HepG2 (cell line): Measurements from ENCODE around the gene RPP21. TPM values are rescaled to one million over a fixed set of nuclear protein-coding genes. Genes with fewer than 3 reads are reported as not detected.

ENCODE experiments used
- CREB1 ChIP-seq, 2 experiments: fragments of 450-650 bp in 1 of 2; IDR thresholded peaks; 2 replicates each; pipeline ENCODE4 v1.6.1; 2016 to 2017; ENCODE audit warnings: control low read depth in 1 of 2, mild to moderate bottlenecking in 1 of 2, missing compliant biosample characterization in 1 of 2, missing genetic modification characterization in 1 of 2
- DZIP1 ChIP-seq: sonication (generic); formaldehyde crosslinking; IDR thresholded peaks from 2 replicates; pipeline ENCODE4 v1.5.0; 2020; ENCODE audit warnings: mild to moderate bottlenecking, missing genetic modification reagents
- MIER2 ChIP-seq: IDR thresholded peaks from 2 replicates; pipeline ENCODE4 v1.6.1; 2016; ENCODE audit warnings: missing biosample characterization, missing genetic modification reagents
- NFE2 ChIP-seq: sonication (generic); formaldehyde crosslinking; IDR thresholded peaks from 2 replicates; pipeline ENCODE4 v1.4.0; 2020; ENCODE audit warnings: missing genetic modification reagents
- PHF8 ChIP-seq: sonication (generic); formaldehyde crosslinking; IDR thresholded peaks from 2 replicates; pipeline ENCODE4 v1.5.0; 2020; ENCODE audit warnings: missing genetic modification reagents
- REST ChIP-seq, 2 experiments: IDR thresholded peaks; 2 replicates each; pipeline ENCODE4 v1.6.1; 2011 to 2012; ENCODE audit warnings: low read length in 2 of 2, borderline replicate concordance in 1 of 2, low read depth in 1 of 2, mild to moderate bottlenecking in 1 of 2, moderate library complexity in 1 of 2
- SNAPC5 ChIP-seq: sonication (generic); formaldehyde crosslinking; IDR thresholded peaks from 2 replicates; pipeline ENCODE4 v1.8.1; 2023; ENCODE audit warnings: mild to moderate bottlenecking, missing genetic modification reagents, borderline replicate concordance
- TCF7 ChIP-seq: sonication (generic); IDR thresholded peaks from 2 replicates; pipeline ENCODE4 v1.6.1; 2016; ENCODE audit warnings: antibody characterized with exemption, low read depth
- THAP11 ChIP-seq: IDR thresholded peaks from 2 replicates; pipeline ENCODE4 v1.6.1; 2016; ENCODE audit warnings: missing biosample characterization, missing genetic modification reagents
- ZBTB8A ChIP-seq: sonication (generic); formaldehyde crosslinking; IDR thresholded peaks from 2 replicates; pipeline ENCODE4 v1.4.0; 2020; ENCODE audit warnings: mild to moderate bottlenecking, low read depth, missing genetic modification reagents, borderline replicate concordance
- ZC3H13 ChIP-seq: sonication (generic); formaldehyde crosslinking; IDR thresholded peaks from 2 replicates; pipeline ENCODE4 v1.8.1; 2023; ENCODE audit warnings: mild to moderate bottlenecking, missing genetic modification reagents, moderate library complexity
- ZFP90 ChIP-seq: sonication (generic); formaldehyde crosslinking; IDR thresholded peaks from 2 replicates; pipeline ENCODE4 v1.8.0; 2022; ENCODE audit warnings: missing genetic modification reagents, mild to moderate bottlenecking, inconsistent platforms, borderline replicate concordance
- ZNF18 ChIP-seq: sonication (generic); formaldehyde crosslinking; IDR thresholded peaks from 2 replicates; pipeline ENCODE4 v1.8.0; 2022; ENCODE audit warnings: mild to moderate bottlenecking, missing genetic modification reagents; ENCODE audit not compliant: insufficient replicate concordance
- ZNF296 ChIP-seq: sonication (generic); formaldehyde crosslinking; conservative IDR thresholded peaks from 2 replicates; pipeline ENCODE4 v1.5.0; 2020; ENCODE audit warnings: mild to moderate bottlenecking, missing genetic modification reagents
- ZXDC ChIP-seq: sonication (generic); formaldehyde crosslinking; IDR thresholded peaks from 2 replicates; pipeline ENCODE4 v1.5.0; 2020; ENCODE audit warnings: mild to moderate bottlenecking, missing genetic modification reagents
- polyA plus RNA-seq, 8 experiments: library from polyadenylated mRNA; depleted of rRNA in 3 of 8; stranded (reverse) in 7 of 8; unstranded in 1 of 8; fragments of >200 nt; fragmentation: Illumina TruSeq in 4 of 8; extraction: Trizol in 4 of 8; gene quantifications; 2 replicates each; pipeline versions ENCODE4 v1.2.1 to v1.2.3, GENCODE V29; 2011 to 2016; ENCODE audit warnings: low read depth in 4 of 8, missing spikeins in 1 of 8, mixed read lengths in 1 of 8; ENCODE audit not compliant: insufficient read depth in 1 of 8
- total RNA-seq, 5 experiments: library from RNA; depleted of rRNA; stranded (reverse); fragments of >200 nt; fragmentation: Illumina TruSeq; extraction: Trizol; gene quantifications; 2 replicates each; pipeline ENCODE4 v1.2.3, GENCODE V29; 2016; ENCODE audit warnings: low read depth in 1 of 5

The RPP21 gene
- total and polyA plus RNA-seq, 2 of the 13 experiments (the other 11 are each of a cell fraction or from before 2014, with no cell fraction given): 53.1 to 72.3 TPM

- TF ChIP-seq ZNF18 (CRISPR knock-in tag) (peak; percentile 87), SNAPC5 (CRISPR knock-in tag) (peak; percentile 60; the same call in 1 of the 2 replicates), ZNF296 (CRISPR knock-in tag) (no peak), REST (IDR thresholded peaks at IDR 0.05; ENCODE audit: borderline replicate concordance in 1 of 2, low read depth in 1 of 2, low read length in 2 of 2) (no peak), ZC3H13 (0 out of 2 replicates have a peak, but pooled peaks have one; percentile 21), TCF7 (0 out of 2 replicates have a peak, but pooled peaks have one; percentile 46), PHF8 (CRISPR knock-in tag) (no peak), CREB1 (IDR thresholded peaks at IDR 0.05) (peak; percentile 90), CREB1 (CRISPR knock-in tag; IDR thresholded peaks at IDR 0.05) (peak; percentile 96), DZIP1 (CRISPR knock-in tag) (0 out of 2 replicates have a peak, but pooled peaks have one; percentile 7), MIER2 (CRISPR knock-in tag) (no peak), ZBTB8A (CRISPR knock-in tag) (no peak), ZFP90 (CRISPR knock-in tag) (peak; percentile 66), ZXDC (CRISPR knock-in tag) (peak; percentile 38; the same call in 1 of the 2 replicates), THAP11 (CRISPR knock-in tag) (peak; percentile 72; the same call in 1 of the 2 replicates), NFE2 (CRISPR knock-in tag) (peak; percentile 14; the same call in 1 of the 2 replicates)
Measured at GRCh38 chr6:30325873-30326525, 19.0 kb upstream of the RPP21 start (continued).
